Middle frontal gyrus (tissue), 1 donor: ENCODE data around the gene BOLA2B.
"Not testable (repeated sequence)": the region's sequence is repeated elsewhere in the genome, so short reads cannot be mapped to it uniquely, and the experiment has no call there.

Experiments
- DNase-seq: peaks from one replicate; pipeline ENCODE4 v3.0.0-alpha.2; 2015; ENCODE audit warnings: low spot score; ENCODE audit errors: extremely low spot score

Gene BOLA2B

DNA sequence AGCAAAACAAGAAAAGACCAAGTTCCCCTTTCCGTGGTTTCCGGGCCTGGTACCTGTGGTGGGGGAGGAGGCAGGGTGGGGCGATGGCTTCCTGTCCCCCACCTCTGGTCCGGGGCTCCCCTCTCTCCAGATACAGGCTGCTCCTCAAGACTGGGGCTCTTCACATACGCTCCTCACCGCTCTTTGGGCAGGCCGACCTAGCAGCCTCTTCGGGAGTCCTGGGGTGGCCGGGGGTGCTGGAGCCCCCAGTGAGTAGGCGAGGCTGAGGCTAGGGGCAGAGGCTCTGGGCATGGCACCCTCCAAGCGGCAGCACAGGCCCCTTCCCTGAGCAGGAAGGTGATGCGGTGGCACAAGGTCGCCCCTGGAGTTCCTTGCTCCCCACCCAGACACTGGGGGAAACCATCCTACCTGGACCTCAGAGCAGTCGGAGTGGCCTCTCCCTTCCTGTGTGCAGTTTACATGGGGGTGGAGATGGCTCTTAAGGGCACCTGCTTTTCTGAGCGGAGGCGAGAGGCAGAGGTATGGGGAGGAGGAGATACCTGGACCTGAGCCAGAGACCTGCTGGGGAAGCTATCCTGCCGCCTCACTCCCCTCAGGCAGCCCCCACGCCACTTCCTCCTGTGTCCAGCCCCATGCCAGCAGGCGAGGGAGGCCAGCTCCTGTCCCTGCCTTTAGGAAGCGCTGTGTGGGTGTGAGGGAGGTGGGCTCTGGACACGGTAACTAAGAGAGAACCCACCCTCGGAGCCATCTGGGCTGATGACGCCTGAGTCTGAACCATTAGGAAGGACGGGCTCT, 9.2 kb downstream of the BOLA2B start:
- DNase-seq, result no peak

DNA sequence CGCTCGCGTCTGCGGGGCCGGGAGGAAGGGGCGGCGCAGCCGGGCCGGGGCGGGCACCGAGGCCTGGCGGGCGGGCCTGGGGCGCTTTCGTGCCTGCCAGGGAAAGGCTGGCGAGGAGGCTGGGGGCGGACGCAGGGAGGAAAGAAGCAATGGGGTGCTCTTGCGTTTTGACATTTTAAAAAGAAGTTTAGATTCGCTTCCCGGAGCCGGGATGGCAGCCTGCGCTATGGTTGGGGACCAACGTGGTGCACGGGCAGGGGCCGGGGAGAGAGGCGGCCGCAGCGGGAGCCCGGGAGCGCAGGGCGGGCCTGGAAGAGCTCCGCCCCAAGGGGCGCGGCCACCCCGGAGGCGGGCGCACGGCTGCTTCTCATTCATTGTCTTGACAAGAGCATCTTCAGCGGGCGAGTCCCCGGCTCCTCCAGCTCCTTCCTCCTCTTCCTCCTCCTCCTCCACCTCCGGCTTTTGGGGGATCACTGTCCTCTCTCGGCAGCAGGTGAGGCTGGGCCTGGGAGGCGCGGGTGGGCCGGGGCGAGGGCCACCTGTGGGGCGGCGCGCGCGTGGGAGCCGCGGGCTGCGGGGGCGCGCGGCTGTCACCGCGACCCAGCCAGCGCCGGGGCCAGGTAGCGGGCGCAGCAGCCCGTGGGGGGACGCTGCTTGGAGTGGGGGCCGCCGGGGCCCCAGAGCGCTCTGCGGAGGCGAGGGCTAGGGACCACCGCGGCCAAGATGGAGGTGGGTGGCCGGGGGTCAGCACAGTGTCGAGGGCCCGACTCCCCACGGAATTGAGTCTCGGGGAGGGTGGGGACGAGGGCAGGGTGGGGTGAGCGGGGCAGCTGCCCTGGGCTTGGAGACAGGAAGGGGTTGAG, 10.0 kb downstream of the BOLA2B start, which contains the start of gene CORO1A:
TSS of gene CORO1A (plus strand) at position 370 of the 863 bp plus-strand sequence. CDS start 1,608 bp downstream, outside the sequence.
- DNase-seq, result peak; percentile 72

DNA sequence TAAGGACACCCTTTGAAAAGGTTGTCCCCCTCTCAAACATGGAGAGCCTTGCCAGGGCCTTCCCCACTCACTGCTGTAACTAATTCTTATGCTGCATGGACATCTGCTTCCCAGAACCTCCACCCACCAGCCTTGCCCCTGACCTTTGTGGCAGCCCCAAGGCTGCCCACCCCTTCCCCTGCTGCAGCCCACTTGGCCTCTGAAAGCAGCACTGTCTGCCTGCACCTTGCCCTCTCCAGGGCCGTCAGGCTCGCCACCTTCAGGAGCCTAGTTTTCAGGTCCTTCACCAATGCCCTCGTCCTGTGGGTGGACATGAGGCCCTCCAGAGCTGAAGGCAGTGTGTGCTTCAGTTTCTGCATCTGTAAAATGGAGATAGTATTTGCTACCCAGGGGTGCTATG, 12.7 kb downstream of the BOLA2B start:
- no peak for DNase-seq

DNA sequence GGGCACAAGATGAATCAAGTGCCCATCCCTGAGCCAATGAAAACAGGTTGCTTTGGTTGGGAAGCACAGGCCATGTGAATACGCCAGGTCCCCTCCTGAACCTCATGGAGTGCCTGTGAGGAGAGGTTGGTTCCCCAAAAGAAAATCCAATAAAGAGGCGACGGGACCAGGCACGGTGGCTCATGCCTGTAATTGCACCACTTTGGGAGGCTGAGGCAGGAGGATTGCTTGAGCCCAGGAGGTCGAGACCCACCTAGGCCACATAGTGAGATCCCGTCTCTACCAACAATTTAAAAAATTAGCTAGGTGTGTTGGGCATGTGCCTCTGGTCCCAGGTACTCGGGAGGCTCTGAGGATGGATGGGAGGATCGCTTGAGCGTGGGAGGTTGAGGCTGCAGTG, 13.5 kb downstream of the BOLA2B start:
- no peak for DNase-seq

GRCh38 chr16:30179195-30179594, 14.3 kb downstream of the BOLA2B start:
- no peak for DNase-seq

GRCh38 chr16:30176876-30177275, 16.6 kb downstream of the BOLA2B start:
- DNase-seq, result not testable (repeated sequence)

DNA sequence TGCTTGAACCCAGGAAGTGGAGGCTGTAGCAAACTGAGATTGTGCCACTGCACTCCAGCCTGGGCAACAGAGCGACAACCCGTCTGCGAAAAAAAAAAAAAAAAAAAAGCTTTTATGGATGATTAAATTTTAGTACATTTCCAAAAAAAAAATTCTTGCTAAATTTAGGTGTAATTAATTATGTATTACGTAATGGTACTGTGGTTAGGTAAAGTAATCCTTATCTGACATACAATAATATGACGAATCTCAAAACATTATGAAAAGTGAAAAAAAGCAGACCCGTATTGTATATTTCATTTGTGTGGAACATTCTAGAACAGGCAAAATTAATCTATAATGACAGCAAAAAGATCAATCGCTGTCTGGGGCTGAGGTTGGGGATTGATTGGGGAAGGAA, 20.4 kb downstream of the BOLA2B start:
- no peak for DNase-seq

GRCh38 chr16:30170145-30170544, 23.3 kb downstream of the BOLA2B start:
- not testable (repeated sequence) for DNase-seq

DNA sequence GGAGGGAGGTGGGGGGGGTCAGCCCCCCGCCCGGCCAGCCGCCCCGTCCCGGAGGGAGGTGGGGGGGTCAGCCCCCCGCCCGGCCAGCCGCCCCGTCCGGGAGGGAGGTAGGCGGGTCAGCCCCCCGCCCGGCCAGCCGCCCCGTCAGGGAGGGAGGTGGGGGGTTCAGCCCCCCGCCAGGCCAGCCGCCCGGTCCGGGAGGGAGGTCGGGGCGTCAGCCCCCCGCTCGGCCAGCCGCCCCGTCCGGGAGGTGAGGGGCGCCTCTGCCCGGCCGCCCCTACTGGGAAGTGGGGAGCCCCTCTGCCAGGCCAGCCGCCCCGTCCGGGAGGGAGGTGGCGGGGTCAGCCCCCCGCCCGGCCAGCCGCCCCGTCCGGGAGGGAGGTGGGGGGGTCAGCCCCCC, 24.1 kb downstream of the BOLA2B start:
- DNase-seq, result not testable (repeated sequence)

GRCh38 chr16:30168746-30169145, 24.7 kb downstream of the BOLA2B start:
- DNase-seq, result not testable (repeated sequence)

DNA sequence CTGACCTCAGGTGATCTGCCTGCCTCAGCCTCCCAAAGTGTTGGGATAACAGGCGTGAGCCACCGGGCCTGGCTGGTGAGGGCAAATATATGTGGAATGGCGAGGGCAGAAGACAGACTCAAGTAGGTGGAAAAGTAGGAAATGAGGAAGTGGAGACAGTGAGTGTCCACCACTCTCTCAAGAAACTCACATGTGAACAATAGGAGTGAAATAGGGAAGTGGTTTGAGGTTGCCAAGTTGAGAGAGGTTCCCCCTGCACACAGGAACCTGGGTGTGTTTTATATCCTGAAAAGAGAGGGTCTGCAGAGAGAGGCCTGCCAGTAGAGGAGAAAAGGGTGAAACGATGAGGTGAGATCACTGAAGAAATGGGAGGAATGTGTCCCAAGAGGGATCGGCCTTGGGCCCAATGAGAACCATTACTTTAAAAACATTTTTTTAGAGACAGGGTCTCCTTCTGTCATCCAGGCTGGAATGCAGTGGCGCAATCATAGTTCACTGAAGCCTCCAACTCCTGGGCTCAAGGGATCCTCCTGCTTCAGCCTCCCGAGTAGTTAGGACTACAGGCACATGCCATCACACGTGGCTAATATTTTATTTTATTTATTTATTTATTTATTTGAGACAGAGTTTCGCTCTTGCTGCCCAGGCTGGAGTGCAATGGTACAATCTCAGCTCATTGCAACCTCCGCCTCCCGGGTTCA, 27.1 kb downstream of the BOLA2B start:
- no peak for DNase-seq

DNA sequence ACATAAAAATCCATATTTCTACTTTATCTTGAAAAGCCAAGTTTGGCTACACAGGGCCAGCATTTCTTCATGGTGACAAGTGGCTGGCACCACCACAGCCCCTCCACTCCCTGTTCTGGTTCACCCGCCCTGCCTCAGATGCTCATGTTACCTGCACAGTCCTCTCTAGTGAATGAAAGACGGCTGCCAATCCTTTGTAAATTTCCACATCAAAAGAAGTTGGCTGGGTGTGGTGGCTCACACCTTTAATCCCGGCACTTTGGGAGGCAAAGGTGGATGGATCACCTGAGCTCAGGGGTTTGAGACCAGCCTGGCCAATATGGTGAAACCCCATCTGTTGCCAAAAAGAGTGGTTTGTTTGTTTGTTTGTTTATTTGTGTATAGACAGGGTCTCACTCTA, 29.9 kb downstream of the BOLA2B start:
- DNase-seq, result no peak

GRCh38 chr16:30157214-30157613, 36.3 kb downstream of the BOLA2B start:
- no peak for DNase-seq

GRCh38 chr16:30155188-30155587, 38.3 kb downstream of the BOLA2B start:
- DNase-seq, result no peak

GRCh38 chr16:30152517-30152916, 40.9 kb downstream of the BOLA2B start:
- DNase-seq, result no peak

DNA sequence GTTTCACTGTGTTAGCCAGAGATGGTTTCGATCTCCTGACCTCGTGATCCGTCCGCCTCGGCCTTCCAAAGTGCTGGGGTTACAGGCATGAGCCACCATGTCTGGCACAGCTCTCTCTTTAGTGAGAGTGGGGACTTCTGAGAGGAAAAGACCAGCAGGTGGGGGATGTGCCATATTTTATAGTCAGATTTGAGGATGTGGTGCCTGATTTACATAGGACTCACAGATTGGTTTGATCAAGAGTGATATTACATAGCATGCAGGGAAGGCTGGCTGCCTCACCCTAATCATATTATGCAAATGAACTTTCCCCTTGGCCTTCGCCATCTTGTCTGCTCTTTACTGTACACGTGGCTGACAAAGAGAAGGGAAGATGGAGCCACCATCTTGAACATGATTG, 42.4 kb downstream of the BOLA2B start:
- DNase-seq, result no peak

GRCh38 chr16:30149250-30149930, 44.1 kb downstream of the BOLA2B start:
- no peak for DNase-seq

- no peak for DNase-seq
Measured at GRCh38 chr16:30147843-30148510, 45.5 kb downstream of the BOLA2B start.

- no peak for DNase-seq
Measured at GRCh38 chr16:30145657-30146056, 47.8 kb downstream of the BOLA2B start.

- DNase-seq, result no peak
Measured at GRCh38 chr16:30144917-30145316, 48.5 kb downstream of the BOLA2B start.

DNA sequence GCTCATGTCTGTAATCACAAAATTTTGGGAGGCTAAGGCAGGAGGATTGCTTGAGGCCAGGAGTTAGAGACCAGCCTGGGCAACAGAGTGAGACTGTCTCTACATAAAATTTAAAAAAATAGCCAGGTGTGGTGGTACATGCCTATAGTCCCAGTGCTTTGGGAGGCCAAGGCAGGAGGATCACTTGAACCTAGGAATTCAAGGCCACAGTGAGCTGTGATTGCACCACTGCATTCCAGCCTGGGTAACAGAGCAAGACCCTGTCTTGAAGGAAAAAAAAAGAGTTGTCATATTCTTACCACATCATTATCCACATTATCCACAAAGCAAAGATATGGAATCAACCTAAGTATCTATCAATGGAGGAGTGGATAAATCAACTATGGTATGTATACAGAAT, 49.4 kb downstream of the BOLA2B start:
- DNase-seq, result no peak
